Hepatocyte (in vitro differentiated cells): Measurements from ENCODE around the gene ACO2. TPM values are rescaled to one million over a fixed set of nuclear protein-coding genes. Genes with fewer than 3 reads are reported as not detected.

ENCODE experiments used
- DNase-seq: peaks from one replicate; pipeline ENCODE4 v3.0.0-alpha.2; 2016; ENCODE audit warnings: low spot score
- H2AFZ ChIP-seq: fragments of 200-600 bp; sonication (generic); 2 replicates; pipeline ENCODE4 v1.6.0; 2016; ENCODE audit warnings: antibody characterized with exemption, mild to moderate bottlenecking
- H3K27ac ChIP-seq: fragments of 200-600 bp; sonication (generic); 2 replicates; pipeline ENCODE4 v1.5.1; 2016; ENCODE audit warnings: mild to moderate bottlenecking
- H3K27me3 ChIP-seq: fragments of 200-600 bp; sonication (generic); 2 replicates; pipeline ENCODE4 v1.6.1; 2016
- H3K36me3 ChIP-seq: fragments of 200-600 bp; sonication (generic); replicated peaks from 2 replicates; pipeline ENCODE4 v1.5.1; 2016; ENCODE audit warnings: low read depth; ENCODE audit not compliant: insufficient read depth
- H3K4me1 ChIP-seq: fragments of 200-600 bp; sonication (generic); 2 replicates; pipeline ENCODE4 v1.5.1; 2016; ENCODE audit warnings: mild to moderate bottlenecking, moderate library complexity; ENCODE audit not compliant: insufficient read depth
- H3K4me2 ChIP-seq: fragments of 200-600 bp; sonication (generic); 2 replicates; pipeline ENCODE4 v1.6.0; 2016
- H3K4me3 ChIP-seq: fragments of 200-600 bp; sonication (generic); 2 replicates; pipeline ENCODE4 v1.5.1; 2016; ENCODE audit warnings: mild to moderate bottlenecking
- H3K79me2 ChIP-seq: fragments of 200-600 bp; sonication (generic); 2 replicates; pipeline ENCODE4 v1.6.0; 2017; ENCODE audit warnings: mild to moderate bottlenecking
- H3K9me2 ChIP-seq: fragments of 200-600 bp; sonication (generic); replicated peaks from 2 replicates; pipeline ENCODE4 v1.6.0; 2017; ENCODE audit warnings: mild to moderate bottlenecking; ENCODE audit not compliant: insufficient read depth
- H3K9me3 ChIP-seq: fragments of 200-600 bp; sonication (generic); 2 replicates; pipeline ENCODE4 v1.5.1; 2016; ENCODE audit warnings: low read depth, mild to moderate bottlenecking
- H4K20me1 ChIP-seq: fragments of 200-600 bp; sonication (generic); 2 replicates; pipeline ENCODE4 v1.6.0; 2016; ENCODE audit warnings: mild to moderate bottlenecking; ENCODE audit not compliant: insufficient read depth, poor library complexity, severe bottlenecking
- EZH2 ChIP-seq: fragments of 200-600 bp; sonication (generic); IDR thresholded peaks from 2 replicates; pipeline ENCODE4 v1.6.1; 2016; ENCODE audit warnings: antibody characterized with exemption, mild to moderate bottlenecking, borderline replicate concordance
- EZH2phosphoT487 ChIP-seq: fragments of 200-600 bp; sonication (generic); IDR thresholded peaks from one replicate; pipeline ENCODE4 v1.6.1; 2018; ENCODE audit warnings: antibody characterized with exemption, mild to moderate bottlenecking, low read depth, moderate library complexity; ENCODE audit not compliant: unreplicated experiment, severe bottlenecking
- WGBS: methylation state at CpG from one replicate; pipeline ENCODE4 v1.1.6; 2016; ENCODE audit warnings: low lambda C conversion rate; ENCODE audit errors: missing lambda C conversion rate; 5-methylcytosine and 5-hydroxymethylcytosine counted together
- polyA plus RNA-seq: library from polyadenylated mRNA; unstranded; fragments of >200 nt; fragmentation: Nextera tagmentation; extraction: Ambion mirVana; gene quantifications from 2 replicates; pipeline ENCODE4 v1.2.1, GENCODE V29; 2016
- total RNA-seq: library from RNA; depleted of rRNA; stranded (reverse); fragments of >200 nt; gene quantifications from 2 replicates; pipeline ENCODE4 v1.2.3, GENCODE V29; 2014
- TF ChIP-seq, protein P1 (sequence below): fragments of 200-600 bp; sonication (generic); IDR thresholded peaks from 2 replicates; pipeline ENCODE4 v1.5.1; 2016; ENCODE audit warnings: antibody characterized with exemption, mild to moderate bottlenecking; ENCODE audit not compliant: poor library complexity

Gene ACO2
- total and polyA plus RNA-seq, 2 experiments from 2014 or later = 129 to 196 TPM

DNA sequence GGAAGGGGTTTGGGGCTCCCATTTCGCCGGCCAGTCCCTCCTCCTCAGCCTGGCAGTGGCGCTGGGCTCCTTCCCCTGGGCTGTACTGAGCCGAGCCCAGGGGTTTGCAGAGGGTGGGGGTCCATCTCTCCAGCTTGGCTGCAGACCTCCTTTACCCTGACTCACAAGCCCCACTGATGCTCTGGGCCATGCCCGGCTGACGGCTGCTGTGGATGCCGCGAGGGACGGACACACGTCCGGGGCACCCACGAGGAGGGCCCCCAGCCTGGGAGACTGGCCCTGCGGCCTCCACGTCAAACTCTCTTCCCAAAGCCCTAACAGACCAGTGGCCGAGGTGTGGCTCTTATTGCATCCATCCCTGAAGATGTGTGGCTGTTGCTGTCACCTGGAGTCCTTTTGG is 106.6 kb downstream of the ACO2 start:
- Histone ChIP-seq H3K79me2 (no peaks in the 10 kb centered on the region), H3K9me2 (no peaks in the 10 kb centered on the region), H3K36me3 (no peaks in the 10 kb centered on the region), H3K4me1 (no peaks in the 10 kb centered on the region), H3K4me2 (no peak overlapping the region), H3K27me3 (no peaks in the 10 kb centered on the region), H3K9me3 (no peaks in the 10 kb centered on the region), H3K27ac (no peak overlapping the region), H2AFZ (no peak overlapping the region), H4K20me1 (no peaks in the 10 kb centered on the region), H3K4me3 (no peak overlapping the region)
- no peak for DNase-seq
- TF ChIP-seq EZH2phosphoT487 = no peak
- TF ChIP-seq, protein P1, sequence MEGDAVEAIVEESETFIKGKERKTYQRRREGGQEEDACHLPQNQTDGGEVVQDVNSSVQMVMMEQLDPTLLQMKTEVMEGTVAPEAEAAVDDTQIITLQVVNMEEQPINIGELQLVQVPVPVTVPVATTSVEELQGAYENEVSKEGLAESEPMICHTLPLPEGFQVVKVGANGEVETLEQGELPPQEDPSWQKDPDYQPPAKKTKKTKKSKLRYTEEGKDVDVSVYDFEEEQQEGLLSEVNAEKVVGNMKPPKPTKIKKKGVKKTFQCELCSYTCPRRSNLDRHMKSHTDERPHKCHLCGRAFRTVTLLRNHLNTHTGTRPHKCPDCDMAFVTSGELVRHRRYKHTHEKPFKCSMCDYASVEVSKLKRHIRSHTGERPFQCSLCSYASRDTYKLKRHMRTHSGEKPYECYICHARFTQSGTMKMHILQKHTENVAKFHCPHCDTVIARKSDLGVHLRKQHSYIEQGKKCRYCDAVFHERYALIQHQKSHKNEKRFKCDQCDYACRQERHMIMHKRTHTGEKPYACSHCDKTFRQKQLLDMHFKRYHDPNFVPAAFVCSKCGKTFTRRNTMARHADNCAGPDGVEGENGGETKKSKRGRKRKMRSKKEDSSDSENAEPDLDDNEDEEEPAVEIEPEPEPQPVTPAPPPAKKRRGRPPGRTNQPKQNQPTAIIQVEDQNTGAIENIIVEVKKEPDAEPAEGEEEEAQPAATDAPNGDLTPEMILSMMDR = no peak
- TF ChIP-seq EZH2 = no peak
- 97% methylated on average over 15 of the region's 15 CpGs for WGBS

DNA sequence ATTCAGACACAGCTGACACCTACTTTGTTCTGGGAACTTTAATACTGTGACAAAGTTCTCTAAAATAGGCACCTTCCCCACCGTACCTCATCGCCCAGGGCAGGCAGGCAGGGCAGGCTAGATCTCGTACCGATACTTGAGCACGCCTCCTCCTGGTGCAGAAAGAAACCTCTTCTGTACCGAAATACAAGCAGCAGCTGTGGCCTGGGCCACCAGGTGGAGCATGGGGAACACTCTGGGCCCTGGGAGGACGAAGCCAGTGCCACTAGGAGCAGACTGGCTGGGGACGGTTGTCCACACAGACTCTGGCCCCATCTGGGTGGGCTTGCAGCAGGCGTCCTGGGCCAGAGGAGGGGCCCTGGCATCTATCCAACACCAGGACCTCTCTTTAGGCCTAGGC is 108.0 kb downstream of the ACO2 start:
- TF ChIP-seq EZH2phosphoT487 (no peak), EZH2 (no peak)
- TF ChIP-seq, protein P1 = peak; percentile 46
- H3K4me2 ChIP-seq = no peak overlapping the region
- H3K4me1 ChIP-seq = no peaks in the 10 kb centered on the region
- H3K79me2 ChIP-seq = no peaks in the 10 kb centered on the region
- no peaks in the 10 kb centered on the region for H4K20me1 ChIP-seq
- DNase-seq = peak; percentile 74
- no peak overlapping the region for H3K27ac ChIP-seq
- no peaks in the 10 kb centered on the region for H3K9me3 ChIP-seq
- no peak overlapping the region for H2AFZ ChIP-seq
- H3K9me2 ChIP-seq = no peaks in the 10 kb centered on the region
- no peaks in the 10 kb centered on the region for H3K27me3 ChIP-seq
- H3K4me3 ChIP-seq = no peak overlapping the region
- no peaks in the 10 kb centered on the region for H3K36me3 ChIP-seq
- whole genome bisulfite sequencing = 61% methylated on average over 9 of the region's 9 CpGs

DNA sequence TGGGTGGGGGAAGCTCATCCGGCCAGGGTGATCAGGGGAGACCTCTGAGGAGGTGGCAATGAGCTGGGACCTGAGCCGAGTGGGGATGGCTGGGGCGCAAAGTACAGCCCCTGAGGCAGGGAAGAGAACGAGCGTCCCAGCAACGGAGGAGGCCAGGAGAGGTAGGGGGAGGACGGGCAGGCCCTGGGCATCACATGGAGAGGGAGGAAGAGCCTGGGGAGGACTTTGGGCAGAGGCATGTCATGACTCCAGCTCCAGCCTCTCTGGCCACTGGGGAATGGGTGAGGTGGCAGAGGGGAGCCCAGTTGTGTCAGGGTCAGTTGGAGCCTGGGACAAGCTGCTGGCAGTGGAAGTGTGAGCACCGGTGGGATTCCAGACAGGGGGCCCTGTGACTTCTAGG is 109.2 kb downstream of the ACO2 start:
- Histone ChIP-seq H3K4me3 (no peak overlapping the region), H3K9me2 (no peaks in the 10 kb centered on the region), H3K27ac (no peak overlapping the region), H4K20me1 (no peaks in the 10 kb centered on the region), H3K4me1 (no peaks in the 10 kb centered on the region), H3K27me3 (no peaks in the 10 kb centered on the region), H2AFZ (no peak overlapping the region), H3K9me3 (no peaks in the 10 kb centered on the region), H3K79me2 (no peaks in the 10 kb centered on the region), H3K36me3 (no peaks in the 10 kb centered on the region), H3K4me2 (no peak overlapping the region)
- no peak for DNase-seq
- TF ChIP-seq, protein P1 = no peak
- no peak for TF ChIP-seq EZH2
- no peak for TF ChIP-seq EZH2phosphoT487
- 95% methylated on average over 8 of the region's 8 CpGs for WGBS

Other genes starting within 250 kb of the ACO2 start
- gene CHADL, start 228.2 kb upstream of the ACO2 start, total RNA-seq = 1.00 and 4.5 TPM in 2 replicates
- 1.2 and 1.4 TPM in 2 replicates for gene CHADL, start 228.2 kb upstream of the ACO2 start, polyA plus RNA-seq
- gene RANGAP1, start 182.9 kb upstream of the ACO2 start, total RNA-seq = 34.2 and 35.2 TPM in 2 replicates
- 34.6 and 38.1 TPM in 2 replicates for gene RANGAP1, start 182.9 kb upstream of the ACO2 start, polyA plus RNA-seq
- 27.1 and 30.5 TPM in 2 replicates for gene ZC3H7B, start 167.6 kb upstream of the ACO2 start, total RNA-seq
- 6.4 and 6.9 TPM in 2 replicates for gene ZC3H7B, start 167.6 kb upstream of the ACO2 start, polyA plus RNA-seq
- gene TEF, start 87.2 kb upstream of the ACO2 start, total RNA-seq = 5.5 and 8.9 TPM in 2 replicates
- gene TEF, start 87.2 kb upstream of the ACO2 start, polyA plus RNA-seq = 5.4 and 6.6 TPM in 2 replicates
- gene TOB2, start 22.3 kb upstream of the ACO2 start, total RNA-seq = 33.2 and 37.8 TPM in 2 replicates
- gene TOB2, start 22.3 kb upstream of the ACO2 start, polyA plus RNA-seq = 30.8 and 38.5 TPM in 2 replicates
- 55.2 and 59.9 TPM in 2 replicates for gene PHF5A, start 425 bp upstream of the ACO2 start, total RNA-seq
- 16.8 and 21.9 TPM in 2 replicates for gene PHF5A, start 425 bp upstream of the ACO2 start, polyA plus RNA-seq
- gene POLR3H, start 75.4 kb downstream of the ACO2 start, total RNA-seq = 14.5 and 17.5 TPM in 2 replicates
- 37.4 and 41.1 TPM in 2 replicates for gene POLR3H, start 75.4 kb downstream of the ACO2 start, polyA plus RNA-seq
- 1.7 and 2.7 TPM in 2 replicates for gene CSDC2, start 91.9 kb downstream of the ACO2 start, total RNA-seq
- gene CSDC2, start 91.9 kb downstream of the ACO2 start, polyA plus RNA-seq = 5.0 and 5.4 TPM in 2 replicates
- gene PMM1, start 120.7 kb downstream of the ACO2 start, total RNA-seq = 36.5 and 42.3 TPM in 2 replicates
- 66.1 and 68.7 TPM in 2 replicates for gene PMM1, start 120.7 kb downstream of the ACO2 start, polyA plus RNA-seq
- gene DESI1, start 151.9 kb downstream of the ACO2 start, total RNA-seq = 29.0 and 32.1 TPM in 2 replicates
- 31.2 and 32.5 TPM in 2 replicates for gene DESI1, start 151.9 kb downstream of the ACO2 start, polyA plus RNA-seq
- 273 and 276 TPM in 2 replicates for gene XRCC6, start 152.2 kb downstream of the ACO2 start, total RNA-seq
- 242 and 260 TPM in 2 replicates for gene XRCC6, start 152.2 kb downstream of the ACO2 start, polyA plus RNA-seq
- gene SNU13, start 219.8 kb downstream of the ACO2 start, total RNA-seq = 119 and 144 TPM in 2 replicates
- 240 and 245 TPM in 2 replicates for gene SNU13, start 219.8 kb downstream of the ACO2 start, polyA plus RNA-seq
- gene MEI1, start 230.4 kb downstream of the ACO2 start, total RNA-seq = not detected in 2 replicates
- 0.18 and 2.4 TPM in 2 replicates for gene MEI1, start 230.4 kb downstream of the ACO2 start, polyA plus RNA-seq